ENCODE measurements around the gene C17orf78. TPM values are rescaled to one million over a fixed set of nuclear protein-coding genes. Genes with fewer than 3 reads are reported as not detected.
"Not testable (repeated sequence)": the region's sequence is repeated elsewhere in the genome, so short reads cannot be mapped to it uniquely, and the experiment has no call there.

The C17orf78 gene
- total RNA-seq, 1 donor from 2014 or later = not detected

DNA sequence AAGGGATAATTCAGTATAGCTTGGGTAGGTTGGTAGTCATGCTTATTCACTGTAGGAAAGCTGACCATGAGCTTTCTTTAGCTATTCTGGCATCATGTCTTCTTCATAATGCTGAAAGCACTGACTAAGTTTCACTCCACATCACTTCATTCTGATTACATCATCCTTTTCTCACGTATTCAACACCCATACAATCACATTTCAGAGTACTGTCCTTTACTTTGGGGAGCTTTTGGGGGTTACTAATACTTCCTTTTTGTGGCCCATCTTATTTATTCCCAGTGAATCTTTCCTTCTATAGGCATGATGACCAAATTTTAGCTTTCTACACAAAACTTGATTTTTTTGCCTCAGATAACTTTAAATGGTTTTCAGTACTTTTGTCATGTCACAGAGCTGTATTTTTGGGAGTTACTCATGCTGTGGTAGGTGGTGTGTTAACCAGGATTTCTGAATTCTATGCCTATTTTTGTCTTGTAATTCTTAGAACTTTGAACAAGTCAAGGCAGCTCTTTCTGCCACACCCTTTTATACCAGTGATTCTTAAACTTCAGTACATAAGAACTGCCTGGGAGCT is 54.4 kb downstream of the C17orf78 start:
- Mint-ChIP-seq H3K27me3 (no peaks in the 10 kb centered on the region), H3K9me3 (no peaks in the 10 kb centered on the region), H3K4me1 (no peaks in the 10 kb centered on the region), H3K4me3 (no peak overlapping the region), H3K36me3 (ENCODE audit: low read depth) (peaks cover 67% of the 10 kb centered on the region), H3K27ac (no peak overlapping the region)
- TF ChIP-seq, protein P1, sequence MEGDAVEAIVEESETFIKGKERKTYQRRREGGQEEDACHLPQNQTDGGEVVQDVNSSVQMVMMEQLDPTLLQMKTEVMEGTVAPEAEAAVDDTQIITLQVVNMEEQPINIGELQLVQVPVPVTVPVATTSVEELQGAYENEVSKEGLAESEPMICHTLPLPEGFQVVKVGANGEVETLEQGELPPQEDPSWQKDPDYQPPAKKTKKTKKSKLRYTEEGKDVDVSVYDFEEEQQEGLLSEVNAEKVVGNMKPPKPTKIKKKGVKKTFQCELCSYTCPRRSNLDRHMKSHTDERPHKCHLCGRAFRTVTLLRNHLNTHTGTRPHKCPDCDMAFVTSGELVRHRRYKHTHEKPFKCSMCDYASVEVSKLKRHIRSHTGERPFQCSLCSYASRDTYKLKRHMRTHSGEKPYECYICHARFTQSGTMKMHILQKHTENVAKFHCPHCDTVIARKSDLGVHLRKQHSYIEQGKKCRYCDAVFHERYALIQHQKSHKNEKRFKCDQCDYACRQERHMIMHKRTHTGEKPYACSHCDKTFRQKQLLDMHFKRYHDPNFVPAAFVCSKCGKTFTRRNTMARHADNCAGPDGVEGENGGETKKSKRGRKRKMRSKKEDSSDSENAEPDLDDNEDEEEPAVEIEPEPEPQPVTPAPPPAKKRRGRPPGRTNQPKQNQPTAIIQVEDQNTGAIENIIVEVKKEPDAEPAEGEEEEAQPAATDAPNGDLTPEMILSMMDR (IDR thresholded peaks at IDR 0.05) = no peak
- intact Hi-C loops (cut with micrococcal nuclease) = no loop called here
- ATAC-seq (ENCODE audit: low read depth) (no peak), DNase-seq (no peak)
- ChIA-PET POLR2A (no interaction called here), CTCF (interaction anchor here (0.5 kb wide), 1 partner anchor 35 kb away, joined by 4 read pairs; no protein-coding TSS in a partner anchor)

DNA sequence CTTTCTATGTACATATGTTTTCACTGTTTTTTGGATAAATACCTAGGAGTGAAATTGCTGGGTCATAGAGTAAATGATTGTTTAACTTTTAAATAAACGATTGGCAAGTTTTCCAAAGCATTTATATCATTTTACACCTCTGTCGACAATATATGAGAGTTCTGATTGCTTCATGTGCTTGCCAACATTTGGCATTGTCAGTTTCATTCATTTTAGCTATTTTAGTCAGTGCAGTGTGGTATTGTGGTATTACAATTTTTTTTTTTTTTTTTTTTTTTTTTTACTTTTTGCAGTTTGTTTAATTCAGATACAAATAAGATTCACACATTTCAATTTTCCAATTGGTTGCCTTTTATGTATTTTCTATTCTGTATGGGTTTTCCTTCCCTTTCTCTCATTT is 56.9 kb downstream of the C17orf78 start:
- peaks cover 58% of the 10 kb centered on the region for H3K36me3 Mint-ChIP-seq (ENCODE audit: low read depth)
- ATAC-seq (ENCODE audit: low read depth) = no peak
- TF ChIP-seq, protein P1 (IDR thresholded peaks at IDR 0.05) = no peak
- no peak overlapping the region for H3K27ac Mint-ChIP-seq
- ChIA-PET CTCF (no interaction called here), POLR2A (no interaction called here)
- intact Hi-C loops (cut with micrococcal nuclease) = no loop called here
- no peak for DNase-seq
- H3K27me3 Mint-ChIP-seq = no peaks in the 10 kb centered on the region
- no peaks in the 10 kb centered on the region for H3K9me3 Mint-ChIP-seq
- H3K4me1 Mint-ChIP-seq = no peaks in the 10 kb centered on the region
- H3K4me3 Mint-ChIP-seq = no peak overlapping the region

DNA sequence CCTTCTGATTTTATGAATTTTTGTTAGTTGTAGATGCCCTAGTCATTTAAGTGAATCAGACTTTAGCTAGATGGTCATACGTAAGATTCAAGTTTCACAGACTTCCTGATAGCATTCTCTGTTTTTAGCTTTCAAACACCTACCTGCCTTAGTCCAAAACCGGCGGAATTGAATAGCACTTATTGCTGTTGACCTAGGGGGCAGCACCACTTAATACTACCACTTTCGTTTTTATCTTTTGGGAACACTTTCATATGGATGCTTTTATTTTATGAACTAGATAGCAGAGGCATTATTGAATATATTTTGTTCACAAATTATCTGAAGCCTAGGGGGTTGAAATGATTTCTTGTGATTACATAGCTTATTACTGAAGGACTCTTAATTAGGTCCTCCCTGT is 62.4 kb downstream of the C17orf78 start:
- H3K27ac Mint-ChIP-seq = no peak overlapping the region
- H3K27me3 Mint-ChIP-seq = no peaks in the 10 kb centered on the region
- H3K9me3 Mint-ChIP-seq = no peaks in the 10 kb centered on the region
- H3K4me1 Mint-ChIP-seq = peaks cover 9% of the 10 kb centered on the region
- TF ChIP-seq, protein P1 (IDR thresholded peaks at IDR 0.05) = no peak
- CTCF ChIA-PET = no interaction called here
- POLR2A ChIA-PET = interaction anchor here (0.6 kb wide), 1 partner anchor 140 kb away, joined by 3 read pairs; no protein-coding TSS in a partner anchor
- H3K36me3 Mint-ChIP-seq (ENCODE audit: low read depth) = peaks cover 64% of the 10 kb centered on the region
- DNase-seq (no peak), ATAC-seq (ENCODE audit: low read depth) (no peak)
- H3K4me3 Mint-ChIP-seq = no peak overlapping the region
- intact Hi-C loops (cut with micrococcal nuclease) = no loop called here

DNA sequence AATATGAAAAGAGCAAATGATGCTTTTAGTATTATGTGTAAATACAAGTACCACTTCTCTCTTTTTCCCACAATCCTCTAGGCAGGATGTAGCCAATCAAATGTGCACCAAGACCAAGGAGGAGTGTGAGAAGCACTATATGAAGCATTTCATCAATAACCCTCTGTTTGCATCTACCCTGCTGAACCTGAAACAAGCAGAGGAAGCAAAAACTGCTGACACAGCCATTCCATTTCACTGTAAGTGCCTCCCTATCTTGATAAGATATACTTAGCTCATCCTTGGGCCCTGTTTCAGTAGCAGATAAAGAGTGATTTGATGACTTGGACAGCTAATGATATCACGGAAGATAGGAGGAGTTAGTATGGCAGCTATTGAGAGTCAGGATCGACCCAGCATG is 64.6 kb downstream of the C17orf78 start:
- CTCF ChIA-PET = no interaction called here
- no peak for DNase-seq
- intact Hi-C loops (cut with micrococcal nuclease) = no loop called here
- peaks cover 73% of the 10 kb centered on the region for H3K36me3 Mint-ChIP-seq (ENCODE audit: low read depth)
- no peak overlapping the region for H3K27ac Mint-ChIP-seq
- H3K9me3 Mint-ChIP-seq = no peaks in the 10 kb centered on the region
- TF ChIP-seq, protein P1 (IDR thresholded peaks at IDR 0.05) = no peak
- H3K4me1 Mint-ChIP-seq = peaks cover 9% of the 10 kb centered on the region
- ATAC-seq (ENCODE audit: low read depth) = no peak
- H3K27me3 Mint-ChIP-seq = no peaks in the 10 kb centered on the region
- POLR2A ChIA-PET = no interaction called here
- no peak overlapping the region for H3K4me3 Mint-ChIP-seq

DNA sequence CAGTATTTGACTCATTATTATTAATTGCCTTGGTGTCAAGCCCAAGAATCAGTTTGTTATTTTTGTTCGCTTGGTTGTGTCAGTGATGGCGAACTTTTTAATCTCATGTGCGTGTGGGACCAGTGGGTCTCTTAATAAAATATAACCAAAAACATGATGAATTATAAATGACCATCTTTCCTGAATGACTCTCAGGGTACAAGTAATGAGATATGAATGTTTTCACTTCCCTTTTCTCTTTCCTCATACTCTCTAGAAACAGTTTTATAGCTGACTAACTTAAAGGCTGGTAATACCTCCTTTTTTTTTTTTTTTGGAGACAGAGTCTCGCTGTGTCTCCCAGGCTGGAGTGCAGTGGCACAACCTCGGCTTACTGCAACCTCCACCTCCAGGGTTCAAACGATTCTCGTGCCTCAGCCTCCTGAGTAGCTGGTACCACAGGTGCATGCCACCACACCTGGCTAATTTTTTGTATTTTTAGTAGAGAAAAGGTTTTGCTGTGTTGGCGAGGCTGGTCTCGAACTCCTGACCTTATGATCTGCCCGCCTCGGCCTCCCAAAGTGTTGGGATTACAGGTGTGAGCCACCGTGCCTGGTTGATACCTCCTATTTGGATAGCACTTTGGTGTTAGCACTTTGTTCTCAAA is 65.7 kb downstream of the C17orf78 start:
- intact Hi-C loops (cut with micrococcal nuclease); H3K9me3 Mint-ChIP-seq; CTCF ChIA-PET; H3K27me3 Mint-ChIP-seq; H3K4me1 Mint-ChIP-seq; H3K4me3 Mint-ChIP-seq; DNase-seq; H3K27ac Mint-ChIP-seq: not testable (repeated sequence)
- H3K36me3 Mint-ChIP-seq (ENCODE audit: low read depth) = peaks cover 69% of the 10 kb centered on the region
- POLR2A ChIA-PET = interaction anchor here (0.6 kb wide), 1 partner anchor 22 kb away, joined by 3 read pairs; no protein-coding TSS in a partner anchor
- ATAC-seq (ENCODE audit: low read depth) = peak; percentile 86

Other genes with a start within 250 kb of the C17orf78 start
- 32.4 and 42.4 TPM in 2 replicates for gene ACACA, start 30.9 kb downstream of the C17orf78 start, total RNA-seq
- 35.6 and 42.0 TPM in 2 replicates for gene TADA2A, start 30.9 kb downstream of the C17orf78 start, total RNA-seq
- gene DUSP14, start 113.9 kb downstream of the C17orf78 start, total RNA-seq = 4.3 TPM in 2 replicates
- 83.7 and 89.8 TPM in 2 replicates for gene SYNRG, start 233.4 kb downstream of the C17orf78 start, total RNA-seq

All from activated B cell treated with CpG ODN at 0.5 μM for 24 hours (primary cell).